Urothelium cell line (cell line): ENCODE data around the gene COLEC11.

ENCODE experiments used
- DNase-seq: peaks from one replicate; pipeline ENCODE4 v3.0.0; 2011; ENCODE audit warnings: low spot score, mixed read lengths
- FAIRE-seq: peaks from 2 replicates; lab custom pipeline; 2011; peaks lifted over from hg19 to GRCh38; lab: Jason Lieb, UNC

Gene COLEC11

DNA sequence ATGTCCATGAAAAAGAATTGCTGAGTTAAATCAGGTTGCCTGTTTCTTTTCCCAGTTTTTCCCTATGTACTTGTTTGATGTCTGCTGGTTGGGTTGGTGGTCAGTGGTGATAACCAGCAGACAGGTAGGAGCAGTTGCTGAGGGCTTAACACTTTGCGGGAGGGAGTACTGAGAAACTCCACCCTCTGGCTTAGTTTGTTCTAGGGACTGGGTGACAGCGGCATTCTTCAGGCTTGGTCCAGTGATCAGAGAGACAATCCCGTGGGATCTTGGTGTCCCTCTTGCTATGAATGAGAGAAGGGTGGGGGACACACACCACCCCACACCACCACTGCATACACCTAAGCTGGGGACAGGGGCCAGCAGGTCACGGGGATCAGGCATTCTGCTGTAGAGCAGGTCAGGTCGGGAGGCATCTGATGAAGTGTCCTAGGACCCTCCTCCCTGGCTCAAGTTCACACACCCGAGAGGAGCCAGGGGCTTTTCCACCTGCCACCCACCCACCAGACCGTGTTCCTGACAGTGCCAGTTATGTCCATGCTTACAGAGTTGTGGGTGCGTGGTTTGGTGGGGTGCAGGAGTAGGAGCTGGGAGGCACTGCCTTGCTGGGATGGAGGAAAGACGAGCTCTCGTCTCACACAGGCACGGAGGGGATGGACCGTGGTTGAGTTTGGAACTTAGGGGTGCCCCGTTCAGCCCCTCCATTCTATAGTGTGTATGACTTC lies 41.8 kb downstream of the COLEC11 start:
- FAIRE-seq (no peak), DNase-seq (no peak)

GRCh38 chr2:3637311-3637675 lies 42.4 kb downstream of the COLEC11 start:
- no peak for FAIRE-seq
- DNase-seq, result no peak

DNA sequence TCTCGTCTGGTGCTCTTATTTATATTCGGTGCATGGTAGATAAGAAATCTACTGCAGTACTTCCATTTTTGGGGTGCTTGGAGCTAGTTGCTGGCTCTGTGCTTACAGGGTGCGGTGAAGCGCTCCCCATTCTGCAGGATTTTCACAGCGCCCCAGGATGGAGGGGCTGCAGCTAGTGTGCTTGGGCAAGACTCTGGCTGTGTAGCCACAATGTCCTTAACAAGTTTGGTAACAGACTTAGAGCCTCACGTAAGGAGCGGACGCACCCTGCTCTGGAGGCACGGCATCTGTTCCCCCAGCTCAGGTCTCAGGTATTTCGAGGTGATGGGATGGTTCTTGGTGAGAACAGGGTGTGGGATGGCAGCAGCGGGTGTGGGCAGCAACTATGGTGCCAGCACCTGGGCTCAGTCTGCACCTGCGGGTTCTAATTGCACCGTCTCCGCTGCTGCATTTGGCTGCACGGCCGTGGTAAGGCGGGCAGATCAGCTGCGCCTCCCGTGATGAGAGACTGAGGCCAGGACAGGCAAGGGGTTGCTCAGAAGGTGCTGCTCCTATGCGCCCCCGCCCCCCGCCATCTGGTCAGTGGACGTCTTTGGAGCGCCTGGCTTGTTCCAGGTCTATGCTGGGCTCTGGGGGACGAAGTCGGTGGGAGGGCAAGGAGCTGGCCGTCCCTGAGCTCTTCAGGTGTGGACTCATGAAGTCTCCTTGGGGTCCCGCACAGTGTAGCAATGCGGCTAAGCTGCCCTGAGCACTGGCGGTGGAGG lies 43.0 kb downstream of the COLEC11 start:
- no peak for FAIRE-seq

DNA sequence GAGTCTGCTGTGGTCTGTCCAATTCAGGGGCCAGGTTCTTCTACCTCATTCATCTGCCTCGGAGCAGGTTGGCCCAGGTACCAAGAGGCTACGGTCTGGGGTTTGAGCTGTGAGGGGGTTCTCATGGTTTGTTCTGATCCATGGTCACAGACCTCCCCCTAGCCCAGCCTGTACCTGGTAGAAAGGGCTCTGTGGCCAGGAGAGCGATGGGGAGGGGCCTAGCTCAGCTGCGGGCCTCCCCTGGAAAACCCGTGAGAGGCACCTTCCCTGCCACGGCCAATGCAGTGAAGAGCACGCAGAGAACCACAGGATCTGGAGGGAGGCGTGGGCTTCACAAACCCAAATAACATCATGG lies 43.5 kb downstream of the COLEC11 start:
- FAIRE-seq (no peak), DNase-seq (no peak)

More for the DNA sequence above, 43.0 kb downstream of the COLEC11 start:
- no peak for DNase-seq

DNA sequence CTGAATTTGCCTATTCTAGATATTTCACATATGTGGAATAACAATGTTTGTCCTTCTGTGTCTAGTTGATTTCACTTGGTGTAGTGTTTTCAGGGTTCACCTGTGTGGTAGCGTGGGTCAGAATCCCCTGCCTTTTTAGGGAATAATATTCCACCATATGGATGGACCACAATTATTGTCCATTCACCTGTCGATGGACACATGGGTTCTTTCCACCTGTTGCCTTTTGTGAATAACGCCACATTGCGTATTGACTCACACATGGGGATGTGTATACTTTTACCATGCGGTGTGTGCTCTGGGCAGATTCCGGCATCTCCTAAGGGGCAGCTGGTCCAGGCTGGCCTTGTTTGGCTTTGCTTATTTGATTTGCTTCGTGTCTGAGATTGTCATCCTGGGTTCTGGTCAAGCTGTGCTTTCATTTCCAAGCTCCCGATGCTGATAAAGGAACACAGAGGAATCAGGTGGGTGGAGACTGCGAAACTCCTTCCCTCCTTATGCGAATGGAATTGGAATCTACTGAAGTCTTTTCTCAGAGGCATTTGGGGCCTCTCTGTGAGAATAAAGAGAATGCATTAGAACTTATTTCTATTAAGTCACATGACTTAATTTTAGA lies 44.2 kb downstream of the COLEC11 start:
- DNase-seq (no peak), FAIRE-seq (no peak)

- FAIRE-seq (no peak), DNase-seq (no peak)
Observed at GRCh38 chr2:3639653-3640052, 44.7 kb downstream of the COLEC11 start.

GRCh38 chr2:3641181-3641580 lies 46.3 kb downstream of the COLEC11 start:
- no peak for FAIRE-seq

DNA sequence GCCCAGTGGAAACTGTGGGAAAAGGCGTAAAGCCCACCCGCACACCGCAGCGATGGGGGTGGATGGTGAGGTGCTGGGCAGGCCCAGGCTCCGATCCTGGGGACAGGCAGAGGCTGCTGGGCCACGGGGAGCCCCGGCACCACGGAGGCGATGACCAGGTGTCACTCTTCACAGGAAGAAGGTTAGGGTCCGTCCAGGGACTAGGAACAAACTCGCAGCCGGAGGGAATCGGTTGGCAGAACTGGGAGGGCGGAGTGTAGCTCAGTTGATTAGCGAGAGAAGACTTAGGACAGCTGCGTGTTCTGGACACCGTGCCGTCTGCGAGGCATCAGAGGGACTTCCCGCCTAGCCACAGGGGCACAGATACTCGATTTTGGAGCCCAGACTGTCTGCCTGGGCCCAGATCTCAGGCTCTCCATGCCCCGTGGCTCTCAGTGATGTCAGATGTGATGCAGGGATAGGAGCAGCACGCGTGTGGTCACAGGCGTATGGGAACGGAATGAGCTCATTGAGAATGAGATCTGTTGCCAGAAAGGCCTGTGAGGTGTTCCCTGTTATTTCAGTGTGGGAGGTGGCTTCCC lies 47.0 kb downstream of the COLEC11 start:
- no peak for FAIRE-seq
- no peak for DNase-seq

More at GRCh38 chr2:3641181-3641580, 46.3 kb downstream of the COLEC11 start:
- no peak for DNase-seq

- FAIRE-seq (no peak), DNase-seq (no peak)
Observed at GRCh38 chr2:3642521-3643215, 47.8 kb downstream of the COLEC11 start.

GRCh38 chr2:3643371-3644245 lies 48.7 kb downstream of the COLEC11 start:
- no peak for FAIRE-seq
- DNase-seq, result no peak

- FAIRE-seq (no peak), DNase-seq (no peak)
Observed at GRCh38 chr2:3644246-3644525, 49.3 kb downstream of the COLEC11 start.

- FAIRE-seq (no peak), DNase-seq (no peak)
Observed at GRCh38 chr2:3644891-3645605, 50.1 kb downstream of the COLEC11 start.

DNA sequence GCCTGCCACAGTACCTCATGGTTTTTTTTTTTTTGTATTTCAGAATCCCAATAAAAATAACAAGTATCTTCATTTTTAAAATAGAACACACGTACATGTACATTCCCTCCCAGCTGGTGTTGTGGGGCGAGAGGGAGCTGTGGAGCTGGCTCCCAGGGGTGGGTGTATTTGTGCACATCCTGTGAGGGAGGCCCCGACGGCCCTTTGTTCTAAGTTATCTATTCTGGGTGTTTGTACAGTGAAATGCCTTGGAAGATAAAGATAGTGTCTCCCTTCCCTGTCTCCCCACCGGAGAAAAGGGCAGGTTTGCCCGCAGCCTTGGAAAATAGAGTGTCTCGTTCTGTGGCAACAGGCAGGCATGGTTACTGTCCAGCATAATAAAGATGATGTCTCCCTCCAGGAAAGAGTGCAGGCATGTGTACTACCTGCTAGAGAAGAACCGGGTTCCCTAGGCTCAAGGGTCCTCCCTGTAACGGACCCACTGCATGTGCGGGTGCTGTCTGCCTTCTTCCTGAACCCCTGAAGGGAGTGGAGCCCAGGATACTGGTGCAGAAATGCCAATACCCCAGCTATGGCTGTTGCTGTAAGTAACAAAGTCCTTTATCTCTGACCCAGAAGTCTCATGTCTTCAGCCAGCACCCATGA lies 51.0 kb downstream of the COLEC11 start:
- DNase-seq (no peak), FAIRE-seq (no peak)

GRCh38 chr2:3646446-3646845 lies 51.5 kb downstream of the COLEC11 start:
- FAIRE-seq (no peak), DNase-seq (no peak)

- FAIRE-seq, result no peak
- no peak for DNase-seq
Observed at GRCh38 chr2:3647246-3647645, 52.3 kb downstream of the COLEC11 start.

GRCh38 chr2:3647831-3648651 lies 53.1 kb downstream of the COLEC11 start:
- FAIRE-seq (no peak), DNase-seq (no peak)

- no peak for DNase-seq
- no peak for FAIRE-seq
Observed at GRCh38 chr2:3648652-3649177, 53.8 kb downstream of the COLEC11 start.

DNA sequence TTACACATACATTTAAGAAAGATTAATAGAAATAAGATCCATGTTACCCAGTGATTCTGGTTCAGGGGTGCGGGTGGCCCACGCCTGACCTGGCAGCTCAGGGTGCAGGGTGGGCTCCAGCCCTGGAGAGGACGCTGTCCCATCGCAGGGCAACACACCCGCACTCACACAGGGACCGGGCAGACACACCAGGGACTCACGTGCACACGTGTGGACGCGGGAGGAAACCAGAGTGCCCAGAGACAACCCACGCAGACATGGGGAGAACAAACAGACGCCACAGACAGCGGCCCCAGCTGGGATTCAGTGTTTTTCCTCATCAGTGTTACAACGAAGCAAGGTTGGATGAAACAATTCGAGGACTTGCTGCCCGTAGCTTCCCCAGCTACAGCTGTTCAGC lies 54.7 kb downstream of the COLEC11 start:
- FAIRE-seq (no peak), DNase-seq (no peak)
